HG03196 (cell line): ENCODE measurements around the gene MOXD1.
A peak's percentile ranks its signal among the peaks of the same experiment; 100 is the strongest.

Source experiments
- ATAC-seq: cut with Tn5 transposase; IDR thresholded peaks from one replicate; pipeline ENCODE4 v1.9.1; 2021; ENCODE audit not compliant: unreplicated experiment

Gene MOXD1

DNA sequence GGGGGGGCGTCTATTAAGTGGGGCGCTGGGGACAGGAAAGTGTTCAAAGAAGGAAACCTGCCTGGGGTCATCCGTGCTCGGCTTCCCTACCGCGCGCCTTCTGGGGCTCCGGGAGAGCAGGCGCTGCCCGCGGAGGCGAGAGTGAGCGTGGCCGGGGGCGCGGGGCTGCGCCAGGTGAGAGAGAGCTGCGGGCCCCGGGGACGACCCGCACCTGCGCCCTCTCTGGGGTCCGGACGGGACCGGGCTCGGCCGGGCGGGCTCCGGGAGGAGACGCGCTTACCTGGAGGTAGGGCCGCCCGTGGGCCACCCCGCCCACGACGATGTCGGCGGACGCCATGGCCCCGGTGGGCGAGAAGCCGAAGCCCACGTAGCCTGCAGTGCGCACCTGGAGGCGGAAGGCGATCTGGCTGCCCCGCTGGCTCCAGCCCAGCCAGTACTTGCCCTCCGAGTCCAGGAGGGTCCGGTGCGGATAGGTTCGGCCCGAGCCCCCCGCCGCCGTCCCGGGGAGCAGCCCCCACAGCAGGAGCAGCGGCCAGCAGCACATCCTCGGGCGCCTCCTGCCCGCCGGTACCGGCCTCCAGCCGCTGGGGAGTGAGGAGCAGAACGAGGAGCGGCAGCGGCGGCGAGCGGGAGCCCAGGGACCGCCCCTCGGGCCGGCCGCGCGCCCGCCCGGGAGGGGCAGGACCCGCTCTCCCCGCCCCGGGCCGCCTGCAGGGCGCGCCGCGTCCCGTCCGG, at the start of gene MOXD1:
Gene MOXD1, minus strand, starts transcription at position 593 of the 735 bp plus-strand sequence. Its CDS starts 49 bp downstream, at position 544.
- ATAC-seq, result peak; percentile 40

DNA sequence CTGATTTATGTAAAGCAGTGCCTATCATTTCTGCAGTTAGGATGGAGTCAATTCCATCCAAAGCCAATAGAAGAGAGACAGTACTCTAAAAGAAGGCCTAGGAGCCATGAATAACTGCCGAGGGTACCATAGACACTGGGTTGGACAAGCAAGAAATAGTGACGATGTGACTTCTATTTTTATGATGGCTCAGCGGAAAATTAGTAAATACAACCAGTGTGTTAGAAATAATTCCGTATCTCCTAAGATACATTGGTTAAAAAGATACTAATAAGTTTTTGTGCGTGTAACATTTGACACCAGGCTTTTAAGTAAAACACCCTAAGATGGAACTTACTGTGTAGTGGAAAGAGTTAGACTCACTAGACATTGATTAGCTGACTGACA, 45.6 kb upstream of the MOXD1 start:
- ATAC-seq, result no peak

DNA sequence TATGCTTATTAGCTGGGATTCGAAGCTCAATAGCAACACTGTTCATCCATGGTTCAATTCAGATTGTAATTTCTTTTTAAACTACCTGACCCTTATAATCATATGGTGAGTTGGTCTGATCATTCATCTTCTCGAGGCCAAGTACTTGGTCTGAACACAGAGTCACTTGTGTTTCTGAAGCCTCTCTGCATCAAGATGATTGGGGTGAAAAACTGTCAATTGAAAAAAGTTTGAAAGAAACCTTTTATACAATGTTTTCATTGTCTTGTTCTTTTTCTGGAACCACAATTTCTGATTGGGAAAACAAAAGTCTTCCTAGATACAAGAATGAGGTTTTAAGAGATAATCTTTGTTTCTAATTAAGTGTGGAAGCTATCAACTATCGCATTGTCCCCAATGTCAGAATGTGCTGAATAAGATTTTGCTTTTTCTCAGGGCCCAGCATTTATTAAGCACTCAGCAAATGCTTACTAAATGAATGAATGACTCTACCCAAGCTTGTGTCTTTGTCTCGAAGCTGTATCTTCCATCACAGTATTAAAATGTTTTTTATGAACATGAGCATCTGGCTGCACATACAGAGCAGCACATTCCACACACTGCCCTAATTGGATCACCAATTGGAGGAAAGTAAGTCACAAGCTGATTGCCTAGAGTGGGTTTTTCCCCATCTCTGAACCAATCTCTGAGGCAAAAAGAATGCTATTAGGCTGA, 45.0 kb upstream of the MOXD1 start:
- ATAC-seq, result no peak

DNA sequence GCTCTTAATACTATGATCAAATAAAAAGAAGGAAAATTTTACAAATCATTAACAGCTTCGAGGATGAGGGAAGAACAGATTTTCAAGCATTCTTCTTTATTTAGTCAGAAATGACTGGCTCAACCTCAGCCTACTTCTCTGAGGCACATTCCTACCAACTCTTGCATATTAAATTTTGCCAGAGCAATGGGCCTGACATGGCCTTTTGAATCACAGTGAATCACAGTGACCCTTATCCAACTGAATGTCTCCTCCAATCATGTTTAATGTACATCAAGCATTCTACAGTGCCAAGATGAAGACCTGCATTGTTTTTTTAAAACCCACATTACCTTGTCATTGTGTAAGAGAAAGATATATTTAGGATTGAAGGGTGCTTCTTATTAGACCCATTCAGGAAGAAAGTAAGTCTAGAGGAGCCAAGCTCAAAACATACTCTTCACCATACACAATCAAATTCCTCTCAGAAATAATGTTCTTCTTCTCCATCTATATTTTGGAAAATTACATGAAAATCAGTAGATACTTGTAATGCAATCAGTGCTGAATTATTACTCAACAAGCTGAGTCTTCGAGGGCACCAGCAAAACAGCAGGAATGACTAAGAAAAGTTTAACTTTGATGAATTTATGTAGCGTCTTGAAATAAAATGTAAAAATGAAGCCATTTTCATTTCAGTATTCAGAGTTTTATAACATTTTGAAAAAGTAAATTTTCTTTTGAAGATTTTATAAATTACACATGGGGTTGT, 44.1 kb upstream of the MOXD1 start:
- no peak for ATAC-seq

GRCh38 chr6:132443206-132443605, 41.9 kb upstream of the MOXD1 start:
- ATAC-seq, result no peak

GRCh38 chr6:132430110-132430509, 28.8 kb upstream of the MOXD1 start:
- no peak for ATAC-seq

GRCh38 chr6:132425176-132425575, 23.9 kb upstream of the MOXD1 start:
- no peak for ATAC-seq

DNA sequence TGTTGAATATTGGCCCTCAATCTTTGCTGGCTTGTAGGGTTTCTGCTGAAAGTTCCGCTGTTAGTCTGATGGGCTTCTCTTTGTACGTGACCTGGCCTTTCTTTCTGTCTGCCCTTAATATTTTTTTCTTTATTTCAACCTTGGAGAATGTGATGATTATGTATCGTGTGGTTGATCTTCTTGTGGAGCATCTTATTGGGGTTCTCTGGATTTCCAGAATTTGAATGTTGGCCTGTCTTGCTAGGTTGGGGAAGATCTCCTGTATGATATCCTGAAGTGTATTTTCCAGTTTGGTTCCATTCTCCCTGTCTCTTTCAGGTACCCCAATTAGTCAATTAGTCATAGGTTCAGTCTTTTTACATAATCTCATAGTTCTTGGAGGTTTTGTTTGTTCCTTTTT, 22.6 kb upstream of the MOXD1 start:
- ATAC-seq, result no peak

- ATAC-seq, result no peak
These were observed 17.1 kb upstream of the MOXD1 start for GRCh38 chr6:132418235-132418965.

- no peak for ATAC-seq
These were observed 13.5 kb upstream of the MOXD1 start for GRCh38 chr6:132414761-132415160.

DNA sequence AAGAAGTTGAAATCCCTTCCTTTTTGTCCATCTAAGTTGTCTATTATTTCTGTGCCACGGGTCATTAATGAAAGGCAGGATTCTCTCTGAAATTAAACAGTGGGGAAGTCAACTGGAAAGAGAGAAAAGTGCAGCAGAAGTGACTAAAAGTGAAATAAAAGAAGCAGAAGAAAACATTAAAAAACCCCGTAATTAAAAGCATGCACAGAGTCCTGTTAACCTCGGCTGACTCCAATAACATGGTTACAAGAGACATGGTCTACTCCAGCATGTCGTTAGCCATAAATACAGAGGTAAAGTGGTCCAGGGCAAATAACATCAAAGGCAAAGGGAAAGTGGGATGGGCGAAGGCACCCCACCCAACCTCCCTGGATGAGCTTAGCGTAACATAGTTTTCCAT, 13.0 kb upstream of the MOXD1 start:
- ATAC-seq, result no peak

DNA sequence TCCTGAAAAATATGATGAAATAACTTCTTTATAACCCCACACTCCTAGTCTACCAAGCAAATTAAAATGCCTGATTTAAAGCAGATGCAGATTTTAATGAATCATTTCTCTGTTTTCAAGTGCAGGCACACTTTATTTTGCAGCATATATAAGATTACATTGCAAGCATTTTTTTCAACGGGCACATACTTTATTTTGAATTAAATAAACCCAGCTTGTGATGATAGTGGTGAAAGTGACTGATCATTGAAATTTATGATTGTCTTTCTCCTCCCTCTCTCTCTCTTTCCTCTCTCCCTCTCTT, 12.2 kb upstream of the MOXD1 start:
- ATAC-seq, result no peak

DNA sequence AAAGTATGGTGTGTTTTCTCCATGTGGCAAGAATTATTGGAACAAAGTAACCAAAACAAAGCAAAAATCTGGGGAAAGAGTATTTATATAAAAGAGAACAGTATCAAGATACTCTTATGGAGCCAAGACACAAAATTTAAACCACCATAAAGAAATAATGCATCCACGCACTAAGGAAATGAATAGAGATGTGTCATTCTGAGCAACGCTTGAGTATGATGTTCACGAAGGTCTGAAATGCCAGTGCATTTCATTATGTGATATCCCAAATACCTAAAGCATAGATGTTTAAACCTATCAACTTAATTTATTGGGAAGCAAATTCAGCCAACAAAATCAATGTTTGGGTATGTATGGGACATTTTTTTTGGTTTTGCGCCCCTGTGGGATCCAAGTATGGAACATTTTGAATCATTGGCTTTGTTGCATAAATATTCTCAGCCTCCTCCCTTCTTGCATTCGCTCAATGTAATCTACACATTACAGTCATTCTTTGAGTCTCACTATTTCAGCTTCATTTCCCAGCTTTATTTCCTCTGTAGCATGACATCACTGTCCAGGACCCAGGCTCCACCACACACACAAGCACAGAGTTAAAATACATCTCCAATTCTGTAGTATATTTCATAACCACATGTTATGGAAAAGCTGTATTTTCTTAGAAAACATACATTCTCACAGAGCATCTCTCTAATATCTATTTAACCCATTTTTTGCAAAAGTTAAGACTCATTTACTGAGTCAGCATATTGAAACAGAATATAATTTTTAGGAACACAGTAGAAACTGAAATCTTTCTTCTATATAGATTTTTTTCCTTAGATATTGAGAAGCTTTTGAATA, 11.6 kb upstream of the MOXD1 start:
- ATAC-seq, result no peak

DNA sequence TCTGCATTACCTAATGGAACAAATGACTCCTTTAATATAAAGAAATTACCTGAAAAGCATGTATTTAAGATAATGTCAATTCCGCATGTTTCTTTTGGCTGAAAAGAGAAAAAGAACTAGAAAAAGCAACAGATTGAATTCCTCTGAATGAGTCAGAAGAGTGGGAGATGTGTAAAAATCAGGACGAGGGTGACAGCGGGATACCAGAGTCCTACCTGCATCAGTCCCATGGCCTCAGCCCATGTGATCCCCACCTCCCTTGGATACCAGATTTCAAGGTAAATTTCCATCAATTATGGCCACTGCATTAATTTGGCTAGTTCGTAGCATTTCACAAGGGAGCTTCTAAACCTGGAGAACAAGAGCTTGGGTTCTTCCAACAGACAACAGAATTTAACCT, 10.0 kb upstream of the MOXD1 start:
- ATAC-seq, result no peak

- ATAC-seq, result no peak
These were observed 9.6 kb upstream of the MOXD1 start for GRCh38 chr6:132410830-132411229.

DNA sequence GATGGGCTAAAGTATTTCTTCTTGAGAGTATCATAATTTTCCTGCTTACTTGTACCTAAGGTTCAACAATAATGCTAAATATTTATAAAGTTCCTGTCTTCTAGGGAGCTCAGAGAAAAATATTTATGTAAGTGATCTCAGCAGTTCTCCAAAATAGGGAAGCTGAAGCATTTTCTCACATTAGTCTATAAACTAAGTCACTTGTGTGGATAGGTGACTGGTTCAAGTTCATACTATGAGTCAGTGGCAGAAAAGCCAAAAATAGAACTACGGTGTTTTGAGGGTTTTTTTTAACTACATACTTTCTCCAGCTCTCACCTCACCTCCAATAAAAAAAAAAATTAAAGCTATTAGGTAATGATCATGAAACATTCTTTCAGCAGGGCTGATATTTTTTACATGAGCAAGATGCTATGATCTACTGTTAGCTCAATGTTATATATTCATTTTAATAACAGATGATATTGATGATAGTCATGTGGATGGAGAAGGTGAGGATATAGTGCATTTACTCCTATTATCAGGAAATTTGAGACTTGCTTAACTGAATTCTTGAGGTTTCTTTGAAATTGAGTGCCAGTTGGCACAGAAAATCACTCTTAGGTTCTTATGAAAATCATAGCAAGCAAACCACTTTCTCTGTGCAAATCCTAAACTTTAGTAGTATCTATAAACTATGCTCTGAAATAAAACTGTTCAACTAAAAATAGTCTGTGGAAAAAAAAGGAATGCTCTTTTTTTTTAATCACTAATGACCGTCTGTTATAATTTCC, 4.1 kb upstream of the MOXD1 start:
- ATAC-seq, result peak; percentile 61

DNA sequence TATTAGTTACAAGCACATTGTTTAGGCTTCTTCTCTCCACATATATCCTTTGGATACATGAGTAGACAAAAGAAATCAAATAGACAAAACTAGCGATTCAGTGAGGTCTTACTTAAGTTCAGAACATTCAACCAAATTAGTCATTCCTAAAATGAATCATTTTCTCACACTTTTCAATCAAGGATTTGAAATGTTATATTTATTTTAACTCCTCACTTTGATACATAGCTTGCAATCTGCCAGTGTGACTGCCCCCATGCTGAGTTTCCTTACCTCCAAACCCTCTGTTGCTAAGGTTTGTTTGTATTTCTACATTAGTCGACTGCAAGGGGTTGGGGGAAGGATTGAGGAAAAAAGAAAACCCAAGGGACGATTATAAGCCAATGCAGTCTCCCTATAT, 3.5 kb upstream of the MOXD1 start:
- no peak for ATAC-seq

DNA sequence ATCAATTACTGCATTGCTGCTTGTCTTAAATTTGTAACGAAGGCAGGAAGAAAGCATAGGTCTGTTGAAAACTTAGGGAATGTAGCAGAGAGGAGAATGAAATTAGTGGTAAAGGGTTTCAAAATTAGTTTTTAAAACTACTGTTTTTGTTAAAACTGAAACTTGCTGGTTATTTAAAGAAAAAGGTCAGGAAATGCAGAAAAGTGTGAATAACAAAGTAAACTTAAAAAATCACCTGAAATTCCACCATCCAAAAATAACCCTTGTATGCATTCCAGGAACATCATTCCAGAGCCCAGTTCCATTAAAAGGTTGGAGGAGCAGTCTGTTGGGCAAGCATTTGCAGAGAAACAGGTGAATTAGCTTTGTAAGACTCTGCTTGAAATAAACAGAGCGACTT, 3.1 kb upstream of the MOXD1 start:
- ATAC-seq, result no peak

GRCh38 chr6:132401618-132402285, 477 bp upstream of the MOXD1 start:
- ATAC-seq, result no peak
